ENCODE results near the gene IDUA. TPM values are rescaled to one million over a fixed set of nuclear protein-coding genes. Genes with fewer than 3 reads are reported as not detected.

IDUA gene
- total and polyA plus RNA-seq, 10 of the 15 experiments (the other 5 are each of a cell fraction or from before 2014, with no cell fraction given) = 0.05 to 7.6 (median 1.4) TPM; not detected in 1

- TF ChIP-seq PRDM15 (CRISPR knock-in tag; IDR thresholded peaks at IDR 0.05) = no peak
- no peak for TF ChIP-seq YBX1 (IDR thresholded peaks at IDR 0.05)
- no peak for TF ChIP-seq RELB (IDR thresholded peaks at IDR 0.05; ENCODE audit: low read depth)
- no peak for TF ChIP-seq CHD1 (IDR thresholded peaks at IDR 0.05; ENCODE audit: low read depth, low read length)
- no peak for TF ChIP-seq SMC3 (IDR thresholded peaks at IDR 0.05; ENCODE audit: borderline replicate concordance, low read length)
- no peak for TF ChIP-seq POU2F2 (IDR thresholded peaks at IDR 0.05; ENCODE audit: borderline replicate concordance, low read depth, low read length)
- TF ChIP-seq SP1 (IDR thresholded peaks at IDR 0.05; ENCODE audit: low read depth, low read length) = no peak
- TF ChIP-seq MAX (IDR thresholded peaks at IDR 0.05; ENCODE audit: low read depth, low read length) = no peak
Observed at GRCh38 chr4:996030-996996, 9.5 kb downstream of the IDUA start (continued).

Measured in GM12878 (cell line).